ENCODE measurements around the gene KCTD18. TPM values are rescaled to one million over a fixed set of nuclear protein-coding genes. Genes with fewer than 3 reads are reported as not detected.

KCTD18 gene
- total and polyA plus RNA-seq, 5 donors: 6.7 to 13.4 (median 11.7) TPM

GRCh38 chr2:200445284-200445683, 64.6 kb downstream of the KCTD18 start:
- H3K27me3 ChIP-seq (ENCODE audit: control insufficient read depth, insufficient read depth): no peaks in the 10 kb centered on the region
- ATAC-seq (no peak), DNase-seq (no peak)
- 88% methylated on average over 1 of the region's 1 CpG for WGBS
- no peak overlapping the region for H3K27ac ChIP-seq (ENCODE audit: low read length)
- H3K9me3 ChIP-seq (ENCODE audit: control insufficient read depth, low read length): no peaks in the 10 kb centered on the region
- no peak overlapping the region for H3K4me3 ChIP-seq (ENCODE audit: low read length)
- intact Hi-C loops (cut with DNase I): no loop called here
- peaks cover 4% of the 10 kb centered on the region for H3K4me1 ChIP-seq (ENCODE audit: control insufficient read depth, insufficient read depth, low read length)

GRCh38 chr2:200444530-200444929, 65.3 kb downstream of the KCTD18 start:
- DNase-seq: peak in 1 of 3 donors; percentile 43
- WGBS: 27% methylated on average over 3 of the region's 3 CpGs
- Histone ChIP-seq H3K4me3 (ENCODE audit: low read length) (no peak overlapping the region), H3K4me1 (ENCODE audit: control insufficient read depth, insufficient read depth, low read length) (peaks cover 4% of the 10 kb centered on the region), H3K27ac (ENCODE audit: low read length) (no peak overlapping the region), H3K9me3 (ENCODE audit: control insufficient read depth, low read length) (no peaks in the 10 kb centered on the region), H3K27me3 (ENCODE audit: control insufficient read depth, insufficient read depth) (no peaks in the 10 kb centered on the region)
- intact Hi-C loops (cut with DNase I): no loop called here
- peak; percentile 49 to 69 for ATAC-seq

GRCh38 chr2:200443916-200444315, 66.0 kb downstream of the KCTD18 start:
- WGBS: 68% methylated on average over 3 of the region's 3 CpGs
- Histone ChIP-seq H3K27me3 (ENCODE audit: control insufficient read depth, insufficient read depth) (no peaks in the 10 kb centered on the region), H3K9me3 (ENCODE audit: control insufficient read depth, low read length) (no peaks in the 10 kb centered on the region), H3K4me3 (ENCODE audit: low read length) (no peak overlapping the region), H3K27ac (ENCODE audit: low read length) (no peak overlapping the region), H3K4me1 (ENCODE audit: control insufficient read depth, insufficient read depth, low read length) (peaks cover 4% of the 10 kb centered on the region)
- DNase-seq (no peak), ATAC-seq (no peak)
- intact Hi-C loops (cut with DNase I): no loop called here

GRCh38 chr2:200443376-200443775, 66.5 kb downstream of the KCTD18 start:
- ATAC-seq (no peak), DNase-seq (no peak)
- no peak overlapping the region for H3K27ac ChIP-seq (ENCODE audit: low read length)
- intact Hi-C loops (cut with DNase I): no loop called here
- H3K27me3 ChIP-seq (ENCODE audit: control insufficient read depth, insufficient read depth): no peaks in the 10 kb centered on the region
- WGBS: 72% methylated on average over 5 of the region's 5 CpGs
- H3K9me3 ChIP-seq (ENCODE audit: control insufficient read depth, low read length): no peaks in the 10 kb centered on the region
- H3K4me1 ChIP-seq (ENCODE audit: control insufficient read depth, insufficient read depth, low read length): peaks cover 4% of the 10 kb centered on the region
- no peak overlapping the region for H3K4me3 ChIP-seq (ENCODE audit: low read length)

GRCh38 chr2:200442471-200442870, 67.4 kb downstream of the KCTD18 start:
- DNase-seq (no peak), ATAC-seq (peak; percentile 41 to 43)
- Histone ChIP-seq H3K27ac (ENCODE audit: low read length) (no peak overlapping the region), H3K4me1 (ENCODE audit: control insufficient read depth, insufficient read depth, low read length) (peaks cover 6% of the 10 kb centered on the region), H3K27me3 (ENCODE audit: control insufficient read depth, insufficient read depth) (no peaks in the 10 kb centered on the region), H3K9me3 (ENCODE audit: control insufficient read depth, low read length) (no peaks in the 10 kb centered on the region), H3K4me3 (ENCODE audit: low read length) (no peak overlapping the region)
- intact Hi-C loops (cut with DNase I): no loop called here
- 90% methylated on average over 1 of the region's 1 CpG for WGBS

GRCh38 chr2:200439981-200440380, 69.9 kb downstream of the KCTD18 start:
- Histone ChIP-seq H3K27ac (ENCODE audit: low read length) (no peak overlapping the region), H3K9me3 (ENCODE audit: control insufficient read depth, low read length) (no peaks in the 10 kb centered on the region), H3K27me3 (ENCODE audit: control insufficient read depth, insufficient read depth) (no peaks in the 10 kb centered on the region), H3K4me3 (ENCODE audit: low read length) (no peak overlapping the region), H3K4me1 (ENCODE audit: control insufficient read depth, insufficient read depth, low read length) (peaks cover 6% of the 10 kb centered on the region)
- DNase-seq (no peak), ATAC-seq (no peak)
- intact Hi-C loops (cut with DNase I): no loop called here
- 96% methylated on average over 5 of the region's 5 CpGs for WGBS

Other genes with a start within 250 kb of the KCTD18 start
- gene SPATS2L, start 203.4 kb downstream of the KCTD18 start, total RNA-seq: 100 to 1,000 TPM; 115 to 147 (median 124) TPM
- gene SPATS2L, start 203.4 kb downstream of the KCTD18 start, polyA plus RNA-seq: 90.6 TPM
- gene SGO2, start 16.1 kb upstream of the KCTD18 start, total RNA-seq: 1 to 10 TPM; 1.1 to 2.6 (median 1.8) TPM
- 0.81 TPM for gene SGO2, start 16.1 kb upstream of the KCTD18 start, polyA plus RNA-seq
- 10 to 100 TPM in 3 of 4 donors, 1 to 10 TPM in 1; 8.5 to 36.0 (median 18.6) TPM for gene AOX1, start 75.9 kb upstream of the KCTD18 start, total RNA-seq
- 7.2 TPM for gene AOX1, start 75.9 kb upstream of the KCTD18 start, polyA plus RNA-seq